Measurements from ENCODE around the gene SCLY. TPM values are rescaled to one million over a fixed set of nuclear protein-coding genes. Genes with fewer than 3 reads are reported as not detected.

The SCLY gene
- total RNA-seq, 1 donor from 2014 or later, result 49.2 TPM

GRCh38 chr2:238081150-238081549, 20.3 kb downstream of the SCLY start:
- Mint-ChIP-seq H3K4me1 (ENCODE audit: low read depth) (no peaks in the 10 kb centered on the region), H3K4me3 (ENCODE audit: low read depth) (no peak overlapping the region), H3K27me3 (no peaks in the 10 kb centered on the region), H3K9me3 (ENCODE audit: low read depth) (peaks cover 7% of the 10 kb centered on the region), H3K27ac (no peak overlapping the region), H3K36me3 (ENCODE audit: insufficient read depth) (peaks cover 41% of the 10 kb centered on the region)
- TF ChIP-seq CTCF (IDR thresholded peaks at IDR 0.05; ENCODE audit: unreplicated experiment), result no peak
- no peak for DNase-seq (ENCODE audit: low spot score, unreplicated experiment)

- Mint-ChIP-seq H3K27ac (no peak overlapping the region), H3K4me1 (ENCODE audit: low read depth) (no peaks in the 10 kb centered on the region), H3K36me3 (ENCODE audit: insufficient read depth) (peaks cover 39% of the 10 kb centered on the region)
Measured at GRCh38 chr2:238081561-238081960, 20.8 kb downstream of the SCLY start.

DNA sequence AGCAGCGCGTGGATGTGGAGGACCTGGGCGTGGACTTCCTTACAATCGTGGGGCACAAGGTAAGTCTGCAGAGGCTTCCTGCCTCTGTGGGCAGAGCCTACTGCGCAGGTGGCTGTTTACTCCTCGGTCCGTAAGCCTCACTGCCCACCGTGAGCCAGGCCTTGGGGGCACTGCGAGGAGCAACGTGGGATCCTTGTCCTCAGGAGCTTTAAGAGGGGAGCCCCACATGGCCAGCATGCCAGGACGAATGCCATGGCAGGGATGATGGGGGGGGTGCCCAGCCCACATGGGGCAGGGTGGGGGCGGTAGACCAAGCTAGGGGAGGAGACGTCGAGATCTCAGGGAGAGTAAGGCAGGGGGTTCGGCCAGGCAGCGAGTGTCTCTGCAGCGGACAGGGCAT, 21.4 kb downstream of the SCLY start:
- no peaks in the 10 kb centered on the region for H3K27me3 Mint-ChIP-seq
- peaks cover 37% of the 10 kb centered on the region for H3K36me3 Mint-ChIP-seq (ENCODE audit: insufficient read depth)
- H3K27ac Mint-ChIP-seq, result no peak overlapping the region
- H3K4me1 Mint-ChIP-seq (ENCODE audit: low read depth), result no peaks in the 10 kb centered on the region
- H3K9me3 Mint-ChIP-seq (ENCODE audit: low read depth), result peaks cover 7% of the 10 kb centered on the region
- TF ChIP-seq CTCF (IDR thresholded peaks at IDR 0.05; ENCODE audit: unreplicated experiment), result no peak
- no peak for DNase-seq (ENCODE audit: low spot score, unreplicated experiment)
- H3K4me3 Mint-ChIP-seq (ENCODE audit: low read depth), result no peak overlapping the region

More at GRCh38 chr2:238081561-238081960, 20.8 kb downstream of the SCLY start:
- TF ChIP-seq CTCF (IDR thresholded peaks at IDR 0.05; ENCODE audit: unreplicated experiment), result no peak
- no peaks in the 10 kb centered on the region for H3K27me3 Mint-ChIP-seq
- peaks cover 7% of the 10 kb centered on the region for H3K9me3 Mint-ChIP-seq (ENCODE audit: low read depth)
- no peak for DNase-seq (ENCODE audit: low spot score, unreplicated experiment)
- H3K4me3 Mint-ChIP-seq (ENCODE audit: low read depth), result no peak overlapping the region

GRCh38 chr2:238082827-238083226, 22.0 kb downstream of the SCLY start:
- Mint-ChIP-seq H3K27me3 (no peaks in the 10 kb centered on the region), H3K9me3 (ENCODE audit: low read depth) (peaks cover 7% of the 10 kb centered on the region), H3K4me1 (ENCODE audit: low read depth) (no peaks in the 10 kb centered on the region), H3K36me3 (ENCODE audit: insufficient read depth) (peaks cover 37% of the 10 kb centered on the region), H3K4me3 (ENCODE audit: low read depth) (no peak overlapping the region), H3K27ac (no peak overlapping the region)
- DNase-seq (ENCODE audit: low spot score, unreplicated experiment), result no peak
- TF ChIP-seq CTCF (IDR thresholded peaks at IDR 0.05; ENCODE audit: unreplicated experiment), result no peak

GRCh38 chr2:238083919-238084318, 23.1 kb downstream of the SCLY start:
- H3K27ac Mint-ChIP-seq, result no peak overlapping the region
- TF ChIP-seq CTCF (IDR thresholded peaks at IDR 0.05; ENCODE audit: unreplicated experiment), result no peak
- no peaks in the 10 kb centered on the region for H3K4me1 Mint-ChIP-seq (ENCODE audit: low read depth)
- peaks cover 32% of the 10 kb centered on the region for H3K36me3 Mint-ChIP-seq (ENCODE audit: insufficient read depth)
- H3K27me3 Mint-ChIP-seq, result no peaks in the 10 kb centered on the region
- no peak for DNase-seq (ENCODE audit: low spot score, unreplicated experiment)
- H3K9me3 Mint-ChIP-seq (ENCODE audit: low read depth), result peaks cover 7% of the 10 kb centered on the region
- no peak overlapping the region for H3K4me3 Mint-ChIP-seq (ENCODE audit: low read depth)

Data from progenitor cell of endocrine pancreas (in vitro differentiated cells).